B cell (primary cell): Measurements from ENCODE around the gene SH3RF3. TPM values are rescaled to one million over a fixed set of nuclear protein-coding genes. Genes with fewer than 3 reads are reported as not detected.

Experiments
- ATAC-seq: fragments of 200-7000 bp; cut with Tn5 transposase; one replicate; pipeline ENCODE4 v1.10.0; 2021; ENCODE audit warnings: low read depth, mild to moderate bottlenecking, moderate number of reproducible peaks, moderate library complexity
- CTCF ChIA-PET: fragments of 350-600 bp; sonication (Branson Sonifier 250); formaldehyde crosslinking; loops from one replicate; lab custom pipeline; 2021; ENCODE audit warnings: antibody characterized with exemption, inconsistent platforms; lab: Charles Lee
- POLR2A ChIA-PET: fragments of 350-600 bp; sonication (Branson Sonifier 250); formaldehyde crosslinking; loops from one replicate; lab custom pipeline; 2021; ENCODE audit warnings: antibody characterized with exemption; lab: Charles Lee
- DNase-seq: peaks from one replicate; pipeline ENCODE4 v3.0.0; 2013
- H2AFZ ChIP-seq: 2 replicates; pipeline ENCODE4 v1.6.1; 2012; ENCODE audit warnings: mild to moderate bottlenecking, low read depth, low read length; ENCODE audit not compliant: insufficient read depth, poor library complexity, severe bottlenecking
- H3K27ac ChIP-seq, 2 donors: 1 replicate in 1 of 2; 2 replicates in 1 of 2; pipeline ENCODE4 v1.5.1; 2012 to 2013; ENCODE audit warnings: low read length in 2 of 2, mild to moderate bottlenecking in 2 of 2, moderate library complexity in 1 of 2
- H3K27me3 ChIP-seq, 4 experiments: fragments of 200-600 bp in 1 of 4; sonication (generic) in 1 of 4; replicated peaks in 1 of 4; 1 replicate in 2 of 4; 2 replicates in 2 of 4; pipeline versions ENCODE4 v1.6.1 to v1.7.0; 2013 to 2016; ENCODE audit warnings: low read length in 3 of 4, mild to moderate bottlenecking in 2 of 4, mixed read lengths in 1 of 4, moderate library complexity in 1 of 4; ENCODE audit not compliant: insufficient read depth in 4 of 4, control insufficient read depth in 3 of 4; ENCODE audit errors: control extremely low read depth in 1 of 4
- H3K36me3 ChIP-seq, 2 experiments: replicated peaks in 1 of 2; 1 replicate in 1 of 2; 2 replicates in 1 of 2; pipeline versions ENCODE4 v1.6.1 to v1.7.1; 2013; ENCODE audit warnings: low read length in 1 of 2; ENCODE audit not compliant: insufficient read depth in 2 of 2, control insufficient read depth in 1 of 2; ENCODE audit errors: control extremely low read depth in 1 of 2, extremely low read depth in 1 of 2
- H3K4me1 ChIP-seq, 2 donors: fragments of 200-600 bp in 1 of 2; sonication (generic) in 1 of 2; 1 replicate in 1 of 2; 2 replicates in 1 of 2; pipeline versions ENCODE4 v1.5.1 to v1.6.1; 2013 to 2017; ENCODE audit warnings: low read length in 2 of 2; ENCODE audit not compliant: control insufficient read depth in 2 of 2, insufficient read depth in 2 of 2
- H3K4me2 ChIP-seq: replicated peaks from 2 replicates; pipeline ENCODE3; 2012; ENCODE audit warnings: mild to moderate bottlenecking, low read depth, low read length; ENCODE audit not compliant: poor library complexity, severe bottlenecking
- H3K4me3 ChIP-seq, 5 experiments: fragments of 200-600 bp in 1 of 5; sonication (generic) in 1 of 5; 1 replicate in 3 of 5; 2 replicates in 2 of 5; pipeline versions ENCODE4 v1.5.1 to v1.7.0; 2011 to 2016; ENCODE audit warnings: low read length in 4 of 5, mild to moderate bottlenecking in 4 of 5, low read depth in 2 of 5, control low read depth in 1 of 5, moderate library complexity in 1 of 5; ENCODE audit not compliant: insufficient read depth in 1 of 5; ENCODE audit errors: control extremely low read depth in 1 of 5, extremely low read depth in 1 of 5
- H3K79me2 ChIP-seq: fragments of 200-600 bp; sonication (generic); one replicate; pipeline ENCODE4 v1.6.0; 2016; ENCODE audit warnings: low read length; ENCODE audit not compliant: control insufficient read depth, insufficient read depth
- H3K9ac ChIP-seq: fragments of 200-600 bp; sonication (generic); 2 replicates; pipeline ENCODE4 v1.6.1; 2017; ENCODE audit warnings: mild to moderate bottlenecking, low read length, moderate library complexity
- H3K9me3 ChIP-seq, 3 donors: one replicate each; pipeline versions ENCODE4 v1.6.1 to v1.7.1; 2013; ENCODE audit warnings: low read length in 2 of 3; ENCODE audit not compliant: control insufficient read depth in 2 of 3, insufficient read depth in 1 of 3; ENCODE audit errors: control extremely low read depth in 1 of 3
- H4K20me1 ChIP-seq: 2 replicates; pipeline ENCODE4 v1.6.0; 2012; ENCODE audit warnings: mild to moderate bottlenecking, low read length; ENCODE audit not compliant: insufficient read depth, control insufficient read depth, poor library complexity, severe bottlenecking
- H3K27ac Mint-ChIP-seq: one replicate; pipeline ENCODE4 v1.8.0; 2021; ENCODE audit warnings: mixed read lengths
- H3K27me3 Mint-ChIP-seq: one replicate; pipeline ENCODE4 v1.8.0; 2021; ENCODE audit warnings: mixed read lengths
- H3K4me1 Mint-ChIP-seq: one replicate; pipeline ENCODE4 v1.8.0; 2021; ENCODE audit warnings: mixed read lengths
- H3K4me3 Mint-ChIP-seq: one replicate; pipeline ENCODE4 v1.8.0; 2021; ENCODE audit warnings: mixed read lengths
- H3K9me3 Mint-ChIP-seq: one replicate; pipeline ENCODE4 v1.8.0; 2022; ENCODE audit warnings: mixed read lengths; ENCODE audit not compliant: insufficient read depth
- CTCF ChIP-seq: fragments of 200-600 bp; IDR thresholded peaks from one replicate; pipeline ENCODE4 v1.8.0; 2022; ENCODE audit warnings: antibody characterized with exemption, mild to moderate bottlenecking
- EZH2 ChIP-seq: IDR thresholded peaks from 2 replicates; pipeline ENCODE4 v1.6.1; 2012; ENCODE audit warnings: borderline replicate concordance, low read depth, mild to moderate bottlenecking, moderate library complexity, low read length; ENCODE audit not compliant: insufficient read depth, poor library complexity, severe bottlenecking
- WGBS: methylation state at CpG from one replicate; pipeline ENCODE4 v1.1.5; 2013; ENCODE audit warnings: missing lambda C conversion rate; ENCODE audit not compliant: insufficient coverage; 5-methylcytosine and 5-hydroxymethylcytosine counted together
- intact Hi-C: fragments of 100-400 bp; cut with micrococcal nuclease; formaldehyde crosslinking; loops from one replicate; pipeline ENCODE4 v1.10.0; 2022
- polyA plus RNA-seq: library from polyadenylated mRNA; depleted of rRNA; stranded (reverse); fragments of >200 nt; gene quantifications from 2 replicates; pipeline ENCODE4 v1.2.3, GENCODE V29; 2012
- total RNA-seq, 2 donors: library from RNA; stranded (reverse); fragments of 120-200 nt in 1 of 2; gene quantifications; 1 replicate in 1 of 2; 2 replicates in 1 of 2; pipeline versions ENCODE4 v1.2.3 to v1.2.4, GENCODE V29; 2013 to 2022

The SH3RF3 gene
- total and polyA plus RNA-seq, 2 donors (not counting 1 experiment from before 2014, with no cell fraction given): 0.07 to 1.2 TPM

GRCh38 chr2:109332880-109333279, 203.9 kb downstream of the SH3RF3 start:
- peaks cover 0 to 6% (median 2%) of the 10 kb centered on the region in 4 experiments for H3K27me3 ChIP-seq
- Mint-ChIP-seq H3K4me1 (peaks cover 50% of the 10 kb centered on the region), H3K27ac (no peak overlapping the region), H3K9me3 (no peaks in the 10 kb centered on the region), H3K27me3 (peaks cover 11% of the 10 kb centered on the region), H3K4me3 (peak overlapping the region; percentile 82)
- H3K79me2 ChIP-seq: no peaks in the 10 kb centered on the region
- ChIA-PET POLR2A (no interaction called here), CTCF (interaction anchor here (0.8 to 1.7 kb wide), 3 partner anchors 14 to 204 kb away, joined by 3 to 4 read pairs (median 3); no protein-coding TSS in a partner anchor)
- no peak overlapping the region for H3K27ac ChIP-seq
- intact Hi-C loops: no loop called here
- H3K9ac ChIP-seq: peak overlapping the region; percentile 50
- TF ChIP-seq EZH2 (no peak), CTCF (no peak)
- H4K20me1 ChIP-seq: no peaks in the 10 kb centered on the region
- DNase-seq (no peak), ATAC-seq (no peak)
- H3K36me3 ChIP-seq: no peaks in the 10 kb centered on the region
- no peak overlapping the region for H3K4me3 ChIP-seq
- H2AFZ ChIP-seq: no peak overlapping the region
- peaks cover 0 to 2% (median 0%) of the 10 kb centered on the region in 3 donors for H3K9me3 ChIP-seq
- peaks cover 48 to 51% of the 10 kb centered on the region in 2 donors for H3K4me1 ChIP-seq
- H3K4me2 ChIP-seq: peak overlapping the region; percentile 73
- 93% methylated on average over 9 of the region's 9 CpGs for WGBS

GRCh38 chr2:109333414-109334210, 204.6 kb downstream of the SH3RF3 start:
- Histone ChIP-seq H3K9me3 (peaks cover 0 to 2% (median 0%) of the 10 kb centered on the region in 3 donors), H3K27me3 (peaks cover 0 to 6% (median 2%) of the 10 kb centered on the region in 4 experiments), H3K4me3 (no peak overlapping the region), H3K4me2 (no peak overlapping the region), H2AFZ (no peak overlapping the region), H3K9ac (no peak overlapping the region), H3K79me2 (no peaks in the 10 kb centered on the region), H3K27ac (no peak overlapping the region), H3K36me3 (no peaks in the 10 kb centered on the region), H4K20me1 (no peaks in the 10 kb centered on the region), H3K4me1 (peaks cover 48 to 51% of the 10 kb centered on the region in 2 donors)
- Mint-ChIP-seq H3K27me3 (peaks cover 12% of the 10 kb centered on the region), H3K4me1 (peaks cover 50% of the 10 kb centered on the region), H3K9me3 (no peaks in the 10 kb centered on the region), H3K27ac (no peak overlapping the region), H3K4me3 (no peak overlapping the region)
- DNase-seq: peak; percentile 17
- intact Hi-C loops: no loop called here
- 89% methylated on average over 1 of the region's 7 CpGs for WGBS
- TF ChIP-seq EZH2 (no peak), CTCF (no peak)
- peak; percentile 39 for ATAC-seq
- ChIA-PET CTCF (no interaction called here), POLR2A (no interaction called here)
